ENCODE data around the gene METTL1. TPM values are rescaled to one million over a fixed set of nuclear protein-coding genes. Genes with fewer than 3 reads are reported as not detected.

Gene METTL1
- total RNA-seq, 1 donor from 2014 or later = 6.8 TPM

DNA sequence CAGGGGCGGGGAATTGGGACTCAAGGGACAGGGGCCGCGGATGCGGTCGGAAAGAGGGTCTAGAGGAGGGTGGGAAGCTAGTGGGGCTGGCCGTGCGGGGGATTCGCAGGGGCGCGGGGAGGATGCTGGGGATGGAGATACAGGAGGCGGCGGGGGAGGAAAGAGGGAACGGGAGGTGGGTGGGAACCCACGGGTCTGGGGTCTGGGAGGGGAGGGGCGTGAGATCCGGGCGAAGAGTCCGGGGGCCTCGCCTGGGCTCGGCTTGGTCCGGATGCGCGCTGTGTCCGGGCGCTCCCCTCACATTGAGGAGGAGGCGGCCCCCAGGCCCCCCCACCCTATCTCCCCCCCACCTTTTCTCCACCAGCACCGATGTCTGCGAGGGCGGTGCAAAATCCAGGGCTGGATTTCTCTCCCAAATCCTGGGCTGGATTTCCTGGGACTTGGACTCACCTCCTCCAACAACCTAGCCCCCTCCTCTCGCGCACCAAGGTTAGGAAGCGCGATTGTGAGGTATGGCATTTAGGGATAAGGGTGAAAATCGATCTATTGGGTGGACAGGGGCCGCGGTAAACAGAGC lies 33.2 kb downstream of the METTL1 start, which contains the start of gene AGAP2:
AGAP2 (minus strand) TSS at position 82 of the 577 bp plus-strand sequence. CDS start 496 bp downstream, outside the sequence.
- Histone ChIP-seq H3K4me3 (peak within 1 kb of the TSS; percentile 68), H3K27ac (replicated peaks) (peak within 1 kb of the TSS; percentile 77), H3K27me3 (ENCODE audit: low read depth) (peaks cover 89% of the 10 kb centered on the region), H3K36me3 (no peaks in the 10 kb centered on the region), H3K4me1 (peaks cover 47% of the 10 kb centered on the region), H3K9me3 (replicated peaks) (no peaks in the 10 kb centered on the region)
- TF ChIP-seq, protein P1, sequence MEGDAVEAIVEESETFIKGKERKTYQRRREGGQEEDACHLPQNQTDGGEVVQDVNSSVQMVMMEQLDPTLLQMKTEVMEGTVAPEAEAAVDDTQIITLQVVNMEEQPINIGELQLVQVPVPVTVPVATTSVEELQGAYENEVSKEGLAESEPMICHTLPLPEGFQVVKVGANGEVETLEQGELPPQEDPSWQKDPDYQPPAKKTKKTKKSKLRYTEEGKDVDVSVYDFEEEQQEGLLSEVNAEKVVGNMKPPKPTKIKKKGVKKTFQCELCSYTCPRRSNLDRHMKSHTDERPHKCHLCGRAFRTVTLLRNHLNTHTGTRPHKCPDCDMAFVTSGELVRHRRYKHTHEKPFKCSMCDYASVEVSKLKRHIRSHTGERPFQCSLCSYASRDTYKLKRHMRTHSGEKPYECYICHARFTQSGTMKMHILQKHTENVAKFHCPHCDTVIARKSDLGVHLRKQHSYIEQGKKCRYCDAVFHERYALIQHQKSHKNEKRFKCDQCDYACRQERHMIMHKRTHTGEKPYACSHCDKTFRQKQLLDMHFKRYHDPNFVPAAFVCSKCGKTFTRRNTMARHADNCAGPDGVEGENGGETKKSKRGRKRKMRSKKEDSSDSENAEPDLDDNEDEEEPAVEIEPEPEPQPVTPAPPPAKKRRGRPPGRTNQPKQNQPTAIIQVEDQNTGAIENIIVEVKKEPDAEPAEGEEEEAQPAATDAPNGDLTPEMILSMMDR (IDR thresholded peaks at IDR 0.05; ENCODE audit: borderline replicate concordance) = no peak
- DNase-seq = no peak
- intact Hi-C loops (cut with micrococcal nuclease) = no loop called here

DNA sequence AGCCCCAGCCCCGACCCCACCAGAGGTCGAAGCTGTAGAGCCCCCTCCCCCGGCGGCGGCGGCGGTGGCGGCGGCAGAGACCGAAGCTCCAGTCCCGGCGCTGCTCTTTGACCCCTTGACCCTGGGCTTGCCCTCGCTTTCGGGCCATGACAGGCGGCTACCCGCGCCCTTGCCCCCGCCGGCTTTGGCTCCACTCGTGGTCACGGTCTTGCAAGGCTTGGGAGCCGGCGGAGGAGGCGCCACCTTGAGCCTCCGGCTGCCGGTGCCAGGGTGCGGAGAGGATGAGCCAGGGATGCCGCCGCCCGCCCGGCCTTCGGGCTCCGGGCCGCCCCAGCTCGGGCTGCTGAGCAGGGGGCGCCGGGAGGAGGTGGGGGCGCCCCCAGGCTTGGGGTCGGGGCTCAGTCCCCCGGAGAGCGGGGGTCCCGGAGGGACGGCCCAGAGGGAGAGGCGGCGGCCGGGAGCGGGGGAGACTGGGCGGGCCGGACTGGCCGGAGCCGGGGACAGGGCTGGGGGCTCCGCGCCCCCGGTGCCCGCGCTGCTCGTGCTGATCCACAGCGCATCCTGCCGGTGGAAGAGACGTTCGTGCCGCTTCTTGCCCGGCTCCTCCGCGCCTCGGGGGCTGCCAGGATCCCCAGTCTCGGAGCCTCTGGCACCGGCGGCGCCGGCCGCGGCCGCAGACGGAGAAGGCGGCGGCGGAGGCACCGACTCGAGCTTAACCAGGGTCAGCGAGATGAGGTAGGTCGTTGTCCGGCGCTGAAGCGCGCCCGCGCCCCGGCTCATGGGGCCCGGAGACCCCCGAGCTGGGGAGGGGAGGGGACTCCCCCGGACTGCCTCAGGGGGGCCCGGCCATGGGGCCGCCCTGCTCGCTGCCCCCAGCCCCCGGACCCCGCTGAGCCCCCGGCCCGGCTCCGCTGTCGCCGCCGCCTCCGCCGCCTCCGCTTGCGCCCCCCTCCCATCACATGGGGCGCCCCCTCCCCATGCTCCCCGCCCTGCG lies 34.1 kb downstream of the METTL1 start:
- no peak for DNase-seq
- intact Hi-C loops (cut with micrococcal nuclease) = no loop called here
- Histone ChIP-seq H3K4me3 (peak overlapping the region; percentile 68), H3K27ac (replicated peaks) (peak overlapping the region; percentile 77), H3K27me3 (ENCODE audit: low read depth) (peaks cover 98% of the 10 kb centered on the region), H3K36me3 (no peaks in the 10 kb centered on the region), H3K4me1 (peaks cover 47% of the 10 kb centered on the region), H3K9me3 (replicated peaks) (no peaks in the 10 kb centered on the region)
- TF ChIP-seq, protein P1 (IDR thresholded peaks at IDR 0.05; ENCODE audit: borderline replicate concordance) = peak; percentile 39

DNA sequence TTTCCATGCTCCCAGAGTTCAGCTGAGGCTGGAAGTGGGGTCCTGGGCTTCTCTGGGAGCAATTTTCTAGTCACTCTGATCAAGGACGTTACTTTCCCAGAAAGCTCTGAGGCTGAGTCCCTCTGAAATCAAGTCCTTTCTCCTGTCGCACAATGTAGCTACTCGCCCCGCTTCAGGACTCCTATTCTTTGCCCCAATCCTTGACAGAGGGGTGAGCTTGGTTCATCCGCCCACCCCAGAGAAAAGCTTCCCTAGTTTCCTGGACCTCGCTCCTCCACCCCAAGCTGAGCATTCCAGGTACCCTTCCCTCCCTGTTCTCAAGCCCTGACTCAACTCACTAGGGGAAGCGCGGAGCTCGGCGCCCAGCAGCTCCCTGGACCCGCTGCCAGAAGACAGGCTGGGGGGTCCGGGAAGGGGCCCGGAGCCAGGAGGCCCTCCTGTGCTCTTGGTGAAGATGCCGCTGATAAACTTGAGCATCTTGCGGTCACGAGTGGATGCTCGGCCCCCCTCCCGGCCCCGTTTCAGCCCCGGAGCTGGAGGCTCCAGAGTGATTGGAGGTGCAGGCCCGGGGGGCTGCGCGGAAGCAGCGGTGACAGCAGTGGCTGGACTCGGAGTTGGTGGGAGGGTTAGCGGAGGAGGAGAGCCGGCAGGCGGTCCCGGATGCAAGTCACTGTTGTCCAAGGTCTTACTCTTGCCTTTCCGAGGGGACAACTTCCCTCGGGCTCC lies 35.0 kb downstream of the METTL1 start:
- intact Hi-C loops (cut with micrococcal nuclease) = no loop called here
- TF ChIP-seq, protein P1 (IDR thresholded peaks at IDR 0.05; ENCODE audit: borderline replicate concordance) = no peak
- Histone ChIP-seq H3K36me3 (no peaks in the 10 kb centered on the region), H3K27ac (replicated peaks) (peak overlapping the region; percentile 77), H3K4me1 (peaks cover 47% of the 10 kb centered on the region), H3K9me3 (replicated peaks) (no peaks in the 10 kb centered on the region), H3K4me3 (peak overlapping the region; percentile 68), H3K27me3 (ENCODE audit: low read depth) (peaks cover 98% of the 10 kb centered on the region)
- DNase-seq = no peak

DNA sequence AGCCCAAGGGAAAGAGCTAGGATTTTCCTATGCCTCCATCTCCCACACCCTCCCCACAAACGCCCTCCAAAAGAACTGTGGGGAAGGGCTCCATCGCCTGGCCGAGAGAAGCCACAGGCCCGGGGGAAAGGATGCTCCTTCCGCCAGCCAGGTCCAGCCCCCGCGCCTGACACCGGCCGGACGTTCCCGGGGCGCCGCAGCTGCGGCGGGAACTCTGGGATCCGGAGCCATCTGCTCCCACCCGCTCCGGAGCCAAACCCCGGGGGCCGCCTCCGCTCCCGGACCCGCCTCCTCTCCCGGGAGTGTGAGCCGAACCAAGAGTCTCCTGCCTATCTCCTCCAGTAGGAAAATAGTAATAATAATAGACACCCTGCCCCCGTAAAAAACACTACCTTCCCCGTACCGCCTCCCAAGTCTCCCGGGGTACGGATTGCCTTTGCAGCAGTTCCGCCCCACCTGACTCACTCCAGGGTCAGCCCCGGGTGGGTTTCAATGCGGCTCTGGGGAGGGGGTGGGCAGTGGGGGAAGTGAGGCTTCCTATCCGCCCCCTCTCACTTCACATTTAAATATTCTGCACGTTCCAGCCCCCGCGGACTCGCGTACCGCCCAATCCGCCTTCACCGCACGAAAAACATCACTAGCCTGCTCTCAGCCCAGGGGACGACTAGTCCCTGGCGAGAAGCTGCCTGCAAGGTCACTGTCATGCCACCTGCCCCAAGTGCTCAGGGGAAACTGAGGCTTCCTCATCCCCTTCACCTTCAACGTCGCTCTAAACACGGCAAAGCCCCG lies 35.8 kb downstream of the METTL1 start:
- Histone ChIP-seq H3K4me3 (peak overlapping the region; percentile 68), H3K27ac (replicated peaks) (peak overlapping the region; percentile 77), H3K9me3 (replicated peaks) (no peaks in the 10 kb centered on the region), H3K36me3 (no peaks in the 10 kb centered on the region), H3K27me3 (ENCODE audit: low read depth) (peaks cover 100% of the 10 kb centered on the region), H3K4me1 (peaks cover 47% of the 10 kb centered on the region)
- peak; percentile 58 for DNase-seq
- TF ChIP-seq, protein P1 (IDR thresholded peaks at IDR 0.05; ENCODE audit: borderline replicate concordance) = peak; percentile 33
- intact Hi-C loops (cut with micrococcal nuclease) = no loop called here
